HG03457 (cell line): ENCODE results near the gene KRT9.
"Not testable (repeated sequence)": the region's sequence is repeated elsewhere in the genome, so short reads cannot be mapped to it uniquely, and the experiment has no call there.

Source experiments
- ATAC-seq: cut with Tn5 transposase; IDR thresholded peaks from one replicate; pipeline ENCODE4 v1.9.1; 2021; ENCODE audit warnings: moderate number of reproducible peaks; ENCODE audit not compliant: unreplicated experiment

The KRT9 gene

DNA sequence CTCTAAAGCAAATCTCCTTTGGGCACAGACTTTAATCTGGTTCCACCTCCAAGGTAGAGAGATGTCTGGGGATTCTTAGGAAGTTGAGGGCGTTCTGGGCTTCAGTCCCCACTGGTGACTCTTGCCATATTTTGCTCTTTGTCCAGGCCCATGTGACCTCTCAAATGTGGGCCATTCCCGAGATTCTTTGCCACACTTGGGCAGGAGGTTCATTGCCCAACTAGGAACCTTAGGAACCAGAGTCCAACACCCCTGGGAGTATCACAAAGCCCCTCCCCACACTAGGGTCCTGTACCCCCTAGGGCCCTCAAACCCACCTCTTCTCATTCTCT is 8.4 kb upstream of the KRT9 start:
- ATAC-seq: no peak

DNA sequence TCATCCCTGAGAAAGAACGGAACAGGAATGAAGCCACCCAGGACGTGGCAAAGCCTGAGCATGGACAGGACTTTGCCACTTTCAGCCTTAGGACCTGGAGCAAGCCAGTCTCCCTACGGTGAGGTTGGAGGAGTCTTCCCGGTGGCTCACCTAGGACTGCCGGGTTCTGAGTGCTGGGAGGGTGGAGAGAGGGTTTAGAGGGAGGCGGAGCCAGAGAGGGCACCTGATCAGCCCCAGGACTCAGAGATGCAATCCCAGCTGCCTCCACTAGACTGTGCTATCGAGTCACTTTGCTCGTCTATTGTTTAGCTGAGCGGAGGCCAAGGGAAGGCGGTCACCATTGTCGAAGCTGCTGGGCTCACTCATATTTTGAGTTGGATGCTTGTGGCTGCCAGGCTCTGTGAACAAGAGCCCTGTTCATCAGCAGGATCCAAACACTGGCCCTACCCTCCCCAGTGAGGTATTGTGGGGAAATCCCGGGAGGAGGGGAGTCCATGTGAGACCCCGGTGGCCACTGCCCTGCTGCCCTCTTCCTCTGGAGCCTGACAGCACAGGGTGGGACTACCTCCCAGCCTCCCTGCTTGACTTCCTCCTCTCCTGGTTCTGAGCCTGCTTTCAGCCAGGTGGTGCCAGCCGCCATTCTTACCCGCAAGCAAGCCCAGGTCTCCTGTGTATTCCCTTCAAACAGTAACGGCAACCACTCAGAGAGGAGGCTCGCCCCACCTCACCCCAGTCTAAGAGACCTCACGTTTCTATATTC is 7.8 kb upstream of the KRT9 start:
- ATAC-seq: no peak

DNA sequence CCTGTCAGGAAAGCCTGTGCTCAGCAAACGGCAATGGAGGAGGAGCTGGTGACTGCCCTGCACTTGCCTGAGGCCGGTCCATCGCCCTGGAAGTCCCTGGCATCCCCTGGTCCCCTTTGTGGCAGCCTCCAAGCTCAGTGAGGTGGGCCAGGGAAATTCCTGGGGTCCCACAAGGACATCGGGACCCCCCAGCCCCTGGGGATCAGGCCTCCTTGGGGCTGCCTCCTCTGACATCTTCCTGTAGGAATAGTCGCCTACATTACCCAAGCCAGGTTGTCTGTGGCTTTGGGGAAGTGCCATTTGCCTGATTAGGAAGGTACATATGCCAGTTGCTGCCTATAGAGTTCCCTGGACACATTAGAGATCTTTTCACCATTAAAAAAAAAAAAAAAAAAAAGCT is 7.1 kb upstream of the KRT9 start:
- ATAC-seq: no peak

DNA sequence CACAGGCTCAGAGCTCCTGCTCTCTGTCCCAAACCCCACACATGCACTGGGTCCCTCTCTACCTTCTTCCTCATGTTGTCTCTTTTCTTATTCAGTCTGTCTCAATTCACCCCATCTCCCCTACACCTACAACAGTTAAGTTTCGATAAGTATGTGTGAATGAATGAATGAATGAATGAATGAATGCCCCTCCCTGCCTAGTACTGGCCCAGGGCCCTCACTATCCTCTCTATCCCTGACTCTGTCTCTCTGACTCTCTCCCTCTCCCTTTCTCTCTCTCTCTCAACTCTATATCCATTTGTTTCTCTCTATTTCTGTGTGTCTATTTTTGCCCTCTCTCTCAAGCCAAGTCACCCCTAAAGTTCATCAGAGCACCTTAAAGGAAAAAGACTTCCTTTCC is 6.7 kb upstream of the KRT9 start:
- no peak for ATAC-seq

DNA sequence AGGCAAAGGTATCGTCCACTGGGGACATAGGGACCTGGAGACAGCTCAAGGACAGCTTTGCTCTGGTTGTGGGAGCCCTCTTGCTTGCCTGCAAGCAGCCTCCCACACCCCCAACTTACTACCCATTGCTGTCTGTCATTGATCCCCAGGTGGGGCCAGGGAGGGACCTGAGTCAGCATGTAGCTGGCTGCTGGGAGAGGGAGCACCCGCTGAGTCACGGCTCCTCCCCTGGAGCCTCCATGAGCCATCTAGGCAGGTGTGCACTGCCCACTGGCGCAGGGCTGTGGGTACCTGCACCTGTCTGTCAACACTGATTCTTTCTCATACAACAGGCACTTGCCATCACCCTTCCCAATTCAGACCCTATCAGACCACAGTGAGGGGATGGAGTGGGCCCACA is 4.9 kb upstream of the KRT9 start:
- not testable (repeated sequence) for ATAC-seq

DNA sequence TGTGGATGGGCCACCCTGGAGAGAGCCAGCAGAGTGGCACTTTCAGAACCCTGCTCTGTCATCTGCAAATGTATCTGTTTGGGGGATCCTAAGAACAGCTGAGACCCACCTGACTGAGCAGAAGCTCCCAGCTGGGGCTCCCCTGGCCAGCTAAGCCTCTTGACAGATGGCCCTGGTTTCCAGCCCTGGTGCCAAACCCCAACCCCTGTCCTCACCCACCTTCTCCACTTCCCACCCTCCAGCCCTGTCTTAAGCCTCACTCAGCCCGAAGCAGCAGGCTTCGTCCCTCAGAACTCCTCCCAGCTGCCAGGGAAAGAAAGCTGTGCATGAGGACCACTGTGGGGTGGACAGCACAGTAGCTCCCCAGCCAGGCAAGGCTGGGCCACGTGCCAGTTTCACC is 3.5 kb upstream of the KRT9 start:
- ATAC-seq: no peak

DNA sequence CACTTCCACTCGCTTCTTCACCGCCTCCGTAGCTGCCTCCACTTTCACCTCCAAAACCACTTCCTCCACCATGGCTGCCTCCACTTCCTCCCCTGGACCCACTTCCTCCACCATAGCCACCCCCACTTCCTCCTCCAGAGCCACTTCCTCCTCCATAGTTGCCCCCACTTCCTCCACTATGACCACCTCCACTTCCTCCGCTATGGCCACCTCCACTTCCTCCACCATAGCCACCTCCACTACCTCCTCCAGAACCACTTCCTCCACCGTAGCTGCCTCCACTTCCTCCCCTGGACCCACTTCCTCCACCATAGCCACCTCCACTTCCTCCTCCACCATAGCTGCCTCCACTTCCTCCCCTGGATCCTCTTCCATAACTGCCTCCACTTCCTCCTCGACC is 4.5 kb downstream of the KRT9 start:
- ATAC-seq: no peak

DNA sequence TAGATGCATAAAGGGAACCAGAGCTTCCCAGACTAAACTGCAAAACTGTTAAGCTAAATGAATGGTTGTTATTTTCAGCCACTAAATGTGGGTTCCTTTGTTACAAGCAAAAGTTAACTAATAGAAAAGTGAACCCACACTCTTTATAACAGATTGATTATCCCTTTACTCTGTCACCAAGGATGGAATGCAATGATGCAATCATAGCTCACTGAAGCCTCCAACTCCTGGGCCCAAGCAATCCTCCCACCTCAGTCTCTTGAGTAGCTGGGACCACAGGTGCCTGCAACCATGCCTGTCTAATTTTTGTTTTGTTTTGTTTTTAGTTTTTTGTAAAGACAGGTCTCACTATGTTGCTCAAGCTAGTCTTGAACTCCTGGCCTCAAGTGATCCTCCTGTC is 6.5 kb downstream of the KRT9 start:
- no peak for ATAC-seq

DNA sequence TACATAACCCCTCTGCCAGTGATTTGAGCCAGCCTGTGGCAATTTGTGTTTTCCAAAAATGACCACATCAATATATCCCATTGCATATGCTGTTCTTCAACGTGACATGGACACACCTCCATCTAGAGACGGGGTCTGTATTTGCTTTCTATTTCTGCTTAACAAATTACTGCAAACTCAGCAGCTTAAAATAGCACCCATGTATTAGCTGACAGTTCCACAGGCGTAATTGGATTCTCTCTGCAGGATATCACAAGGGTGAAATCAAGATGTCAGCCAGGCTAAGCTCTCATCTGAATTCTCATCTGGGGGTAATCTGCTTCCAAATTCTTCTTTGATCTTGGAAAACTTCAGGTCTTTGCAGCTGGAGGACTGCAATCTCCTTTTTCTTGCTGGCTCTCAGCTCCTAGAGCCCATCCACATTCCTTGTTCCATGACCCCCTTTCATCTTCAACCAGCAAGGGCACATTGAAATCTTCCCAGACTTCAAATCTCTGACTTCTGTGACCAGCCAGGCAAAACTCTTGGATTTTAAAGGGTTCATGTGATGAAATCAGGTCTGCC is 8.2 kb downstream of the KRT9 start:
- no peak for ATAC-seq

DNA sequence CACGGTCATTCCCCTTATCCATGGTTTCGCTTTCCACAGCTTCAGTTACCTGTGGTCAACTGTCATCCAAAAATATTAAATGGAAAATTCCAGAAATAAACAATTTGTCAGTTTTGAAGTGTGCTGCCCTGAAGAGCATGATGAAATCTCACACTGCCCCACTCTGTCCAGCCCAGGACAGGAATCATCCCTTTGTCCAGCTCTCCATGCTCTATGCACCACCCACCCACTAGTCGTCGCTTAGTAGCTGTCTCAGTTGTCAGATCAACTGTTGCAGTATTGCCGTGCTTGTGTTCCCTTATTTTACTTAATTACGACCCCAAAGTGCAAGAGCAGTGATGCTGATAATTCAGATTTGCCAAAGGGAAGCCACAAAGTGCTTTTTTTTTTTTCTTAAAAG is 10.3 kb downstream of the KRT9 start:
- no peak for ATAC-seq

DNA sequence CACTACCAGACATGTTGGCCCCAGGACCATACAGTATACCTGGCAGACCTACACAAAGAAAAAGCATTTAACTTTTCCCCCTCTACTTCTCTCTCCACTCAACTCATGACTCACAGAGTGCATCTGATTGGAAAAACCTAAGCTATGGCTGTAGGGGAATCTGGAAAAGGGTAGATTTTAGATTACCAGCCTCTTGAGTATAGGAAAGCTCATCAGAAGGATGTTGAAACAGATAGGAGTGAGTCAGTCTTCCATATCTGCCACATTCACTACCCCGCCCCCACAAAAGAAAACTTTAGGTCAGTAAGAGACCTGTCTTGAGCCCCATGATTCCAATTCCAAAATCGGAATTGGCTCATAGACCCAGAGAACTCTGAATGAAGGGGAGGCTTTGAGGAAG is 12.3 kb downstream of the KRT9 start:
- ATAC-seq: no peak

DNA sequence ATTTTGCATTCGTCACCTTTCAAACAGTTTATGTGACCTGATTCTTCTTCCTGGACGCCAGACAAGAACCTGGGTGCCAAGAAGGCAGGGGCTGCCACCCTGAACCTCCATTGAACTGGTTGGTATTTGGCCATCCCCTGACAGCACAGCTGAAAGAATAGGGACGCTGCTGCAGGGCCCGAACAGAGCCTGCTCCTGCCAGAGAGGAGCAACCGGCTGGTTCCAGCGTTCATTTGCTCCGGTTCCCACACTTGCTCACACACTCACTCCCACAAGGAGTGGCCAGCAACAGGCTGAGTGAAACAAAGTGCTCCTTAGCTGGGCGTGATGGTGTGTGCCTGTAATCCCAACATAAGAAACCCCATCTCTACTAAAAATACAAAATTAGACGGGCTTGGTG is 14.9 kb downstream of the KRT9 start:
- ATAC-seq: no peak

DNA sequence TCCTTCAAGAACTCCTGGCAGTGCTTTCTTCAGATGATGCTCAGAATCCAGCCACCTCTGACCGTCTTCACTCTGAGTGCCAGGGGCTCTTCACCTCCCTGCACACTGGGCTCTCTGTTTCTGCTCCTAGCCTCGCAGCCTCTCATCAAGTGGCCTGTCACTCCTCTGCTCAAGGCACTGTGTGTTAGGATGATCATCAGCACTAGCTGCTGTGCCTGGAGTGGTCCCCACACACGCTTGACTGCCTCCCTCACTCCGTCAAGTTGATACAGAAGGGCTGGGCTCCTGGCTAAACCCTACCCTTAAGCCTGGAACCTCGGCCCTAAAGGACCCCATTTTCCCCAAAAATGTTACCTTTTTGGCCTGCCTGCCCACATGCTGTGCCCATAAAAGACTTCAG is 15.6 kb downstream of the KRT9 start:
- ATAC-seq: no peak

DNA sequence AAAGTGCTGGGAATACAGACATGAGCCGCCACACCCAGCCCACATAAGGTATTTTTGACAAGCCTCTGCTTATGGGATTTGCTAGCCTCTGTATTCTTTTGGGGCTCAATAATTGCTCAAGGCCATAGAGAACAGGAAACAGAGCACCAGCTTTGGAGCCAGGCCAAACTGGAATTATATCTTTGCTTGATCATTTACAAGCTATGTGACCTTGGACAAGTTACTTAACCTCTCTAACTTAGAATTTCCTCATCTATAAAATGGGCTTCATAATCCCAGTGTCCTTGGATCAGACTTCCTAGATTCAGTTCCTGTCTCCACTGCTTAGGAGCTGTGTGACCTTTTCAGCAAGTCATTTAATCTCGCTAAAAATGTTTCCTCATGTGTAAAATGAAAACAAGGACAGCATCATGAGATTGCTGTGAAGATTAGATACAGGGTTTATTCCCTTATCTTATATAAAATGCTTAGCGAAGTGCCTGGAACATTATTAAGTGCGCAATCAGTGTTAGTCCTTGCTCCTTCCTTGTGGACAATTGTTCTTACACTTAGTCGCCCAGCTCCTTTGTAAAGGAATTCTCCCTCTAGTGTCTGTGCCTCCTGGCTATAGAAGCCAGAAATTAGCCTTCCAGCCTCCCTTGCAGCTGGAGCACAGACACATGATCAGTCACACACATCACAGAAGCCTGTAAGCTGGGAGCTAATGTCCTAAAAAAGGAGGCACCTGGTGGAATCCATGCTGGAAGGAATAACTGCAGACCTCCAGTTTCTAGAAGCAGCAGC is 16.6 kb downstream of the KRT9 start:
- ATAC-seq: no peak

DNA sequence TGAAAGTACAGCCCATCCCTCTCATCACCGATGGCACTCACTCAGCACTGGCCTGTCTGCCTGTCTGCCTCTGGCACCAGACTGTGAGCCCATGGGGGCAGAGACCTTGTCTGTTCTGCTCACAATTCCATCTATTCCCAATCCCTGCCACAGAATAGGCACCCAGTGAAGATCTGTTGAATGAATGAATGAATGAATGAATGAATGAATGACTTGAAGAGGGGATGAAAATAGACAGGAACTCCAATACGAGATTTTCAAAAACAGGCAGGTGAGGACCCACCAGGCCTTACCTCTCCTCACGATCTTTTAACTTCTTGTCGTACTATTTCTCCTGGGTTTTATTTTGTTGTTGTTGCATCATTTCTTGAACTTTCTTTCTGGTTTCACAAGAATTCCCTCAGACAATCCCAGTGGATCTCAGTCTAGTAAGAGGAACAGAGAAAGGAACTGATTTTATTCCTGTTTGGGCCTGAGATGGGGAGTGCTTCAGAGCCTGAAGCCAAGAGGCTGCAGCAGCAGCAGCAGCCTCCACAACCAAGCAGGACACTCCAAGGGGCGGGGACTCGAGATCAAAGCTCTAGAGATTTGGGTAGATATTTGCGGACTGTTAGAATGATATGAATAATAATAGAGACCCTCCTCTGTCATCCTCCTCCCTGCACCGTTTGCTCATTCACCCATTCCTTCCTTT is 17.7 kb downstream of the KRT9 start:
- no peak for ATAC-seq

DNA sequence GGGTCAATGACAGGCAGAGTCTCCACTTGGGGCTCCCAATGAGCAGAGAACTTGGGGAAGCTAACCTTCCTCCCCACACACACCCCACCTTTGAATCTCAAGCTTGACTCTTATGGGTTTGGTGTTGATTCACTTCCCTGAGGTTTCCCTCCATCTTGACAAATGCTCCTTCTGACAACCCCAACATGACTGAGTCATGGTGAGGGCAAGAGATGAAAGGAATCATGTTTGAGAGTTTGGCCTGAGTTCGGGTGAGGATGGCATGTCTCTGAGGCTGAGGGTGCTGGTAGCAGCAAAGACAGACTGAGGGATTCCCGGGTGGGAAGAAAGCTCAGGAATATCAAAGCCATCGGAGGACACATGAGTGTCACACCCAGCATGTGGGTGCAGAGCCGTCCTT is 18.7 kb downstream of the KRT9 start:
- ATAC-seq: no peak

DNA sequence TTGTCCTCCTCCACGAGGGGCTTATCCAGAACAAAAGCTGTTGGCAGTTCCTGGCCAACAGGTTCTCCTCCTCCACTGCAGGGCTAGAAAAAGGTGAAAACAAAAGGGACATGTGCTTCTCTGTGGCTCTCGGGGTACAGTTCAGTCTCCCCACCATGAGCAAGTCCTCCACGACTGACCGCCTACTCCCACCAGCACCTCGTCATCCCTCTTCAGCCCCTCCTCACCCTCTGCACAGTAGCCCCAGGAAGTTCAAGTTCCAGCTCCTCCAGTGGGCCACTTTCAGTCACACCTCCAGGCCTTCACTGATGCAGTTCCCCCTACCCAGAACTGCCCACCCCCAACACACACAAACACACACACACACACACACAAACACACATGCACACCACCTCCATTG is 19.4 kb downstream of the KRT9 start:
- no peak for ATAC-seq

DNA sequence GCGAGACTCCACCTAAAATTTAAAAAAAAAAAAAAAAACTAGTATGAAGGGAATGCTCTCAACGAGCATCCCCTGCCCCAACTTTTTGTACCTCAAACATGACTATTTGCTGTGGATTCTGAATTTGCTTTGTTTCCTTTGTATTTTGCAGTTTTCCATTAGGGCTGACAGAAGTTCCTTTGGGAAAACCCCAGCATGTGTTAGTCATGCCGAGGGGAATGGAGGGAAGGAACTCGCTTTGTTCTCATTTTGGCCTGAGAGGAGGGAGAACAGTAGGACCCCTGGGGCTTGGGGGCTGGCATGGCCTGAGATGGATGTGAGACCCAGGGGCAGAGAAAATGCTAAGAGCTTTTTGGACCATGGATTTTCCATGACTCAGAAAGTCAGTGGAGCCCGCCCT is 20.5 kb downstream of the KRT9 start:
- no peak for ATAC-seq

DNA sequence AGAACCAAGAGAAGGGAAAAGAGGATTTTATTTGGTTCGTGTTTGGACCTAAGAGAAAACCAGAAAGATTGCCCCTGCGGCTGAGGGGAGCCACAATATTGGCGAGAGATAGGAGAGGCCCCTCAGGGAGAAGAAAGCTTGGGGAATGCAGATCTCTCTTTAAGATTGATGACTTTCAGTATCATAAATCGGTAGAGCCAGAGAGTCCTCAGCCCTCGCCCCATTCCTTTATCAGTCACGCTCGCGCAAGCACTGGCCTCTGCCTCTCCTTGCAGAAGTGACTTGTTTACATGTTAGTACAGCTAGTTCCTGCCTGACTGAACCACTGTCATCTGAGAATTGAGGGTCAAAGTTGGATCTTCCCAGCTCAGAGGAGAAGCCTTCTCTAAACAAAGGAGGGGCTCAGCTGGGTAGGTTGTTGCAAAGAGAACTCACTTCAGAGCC is 22.2 kb downstream of the KRT9 start:
- no peak for ATAC-seq

DNA sequence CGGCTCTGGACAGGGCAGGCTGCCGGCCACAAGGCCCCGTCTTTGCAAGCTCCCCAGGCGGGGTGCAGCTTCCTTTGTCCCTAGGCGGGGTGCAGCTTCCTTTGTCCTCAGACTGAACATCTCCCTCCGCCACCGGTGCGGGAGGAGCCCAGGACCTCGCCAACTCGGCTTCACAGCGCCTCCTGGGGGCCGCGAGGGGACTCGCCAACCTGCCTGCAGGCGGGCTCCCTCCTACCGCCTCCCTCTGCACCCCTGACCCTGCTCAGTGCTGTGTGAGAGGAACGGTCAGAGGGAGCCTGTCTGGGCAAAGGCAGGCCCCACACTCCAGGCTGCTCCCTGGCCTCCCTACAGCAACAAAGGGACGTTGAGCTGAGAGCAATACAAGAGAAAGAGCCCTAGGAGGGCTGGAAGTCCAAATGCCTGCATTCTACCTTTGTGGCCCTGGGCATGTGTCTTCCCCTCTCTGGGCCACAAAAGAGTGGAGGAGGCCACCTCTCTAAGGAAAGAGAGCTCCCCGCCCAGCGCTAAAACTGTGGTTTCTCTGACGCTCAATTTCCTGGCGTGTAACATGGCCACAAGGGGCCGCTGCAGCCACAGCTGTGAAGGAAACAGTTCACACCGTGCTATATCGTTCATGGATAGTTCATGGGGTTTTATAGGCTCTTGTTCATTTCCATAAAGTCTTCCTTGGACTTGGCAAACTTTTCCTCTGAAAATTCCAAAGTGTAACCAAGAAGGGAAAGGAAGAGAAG is 22.8 kb downstream of the KRT9 start:
- ATAC-seq: no peak
